ENCODE results near the gene RPP14. TPM values are rescaled to one million over a fixed set of nuclear protein-coding genes. Genes with fewer than 3 reads are reported as not detected.

Gene RPP14
- total RNA-seq, 1 donor from 2014 or later, result 14.2 TPM

DNA sequence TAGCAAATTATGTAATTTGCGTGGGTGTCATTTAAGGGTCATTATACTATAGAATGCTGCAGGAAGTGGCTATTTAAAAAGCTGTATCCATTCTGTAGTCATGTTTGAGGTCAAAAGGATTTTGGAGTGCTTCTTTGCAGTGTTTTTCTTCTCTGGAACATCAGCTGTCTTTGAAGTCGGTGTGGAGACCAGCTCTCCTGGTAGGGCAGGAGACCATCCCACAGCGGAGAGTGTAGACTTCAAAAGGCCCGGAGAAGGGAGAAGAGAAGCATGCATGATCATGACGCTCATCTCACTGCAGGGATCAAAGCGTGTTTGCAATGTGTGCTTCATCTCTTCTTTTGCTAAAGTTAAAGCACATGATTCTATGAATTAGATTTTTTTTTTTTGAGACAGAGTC, 46.6 kb downstream of the RPP14 start:
- Mint-ChIP-seq H3K9me3 (ENCODE audit: low read depth) (no peaks in the 10 kb centered on the region), H3K4me1 (ENCODE audit: low read depth) (peaks cover 23% of the 10 kb centered on the region), H3K27me3 (ENCODE audit: low read depth) (no peaks in the 10 kb centered on the region), H3K36me3 (ENCODE audit: low read depth) (peaks cover 4% of the 10 kb centered on the region), H3K4me3 (ENCODE audit: unreplicated experiment) (no peak overlapping the region), H3K27ac (ENCODE audit: unreplicated experiment) (no peak overlapping the region)
- no peak for TF ChIP-seq CTCF (IDR thresholded peaks at IDR 0.05)
- DNase-seq (ENCODE audit: low spot score), result no peak

DNA sequence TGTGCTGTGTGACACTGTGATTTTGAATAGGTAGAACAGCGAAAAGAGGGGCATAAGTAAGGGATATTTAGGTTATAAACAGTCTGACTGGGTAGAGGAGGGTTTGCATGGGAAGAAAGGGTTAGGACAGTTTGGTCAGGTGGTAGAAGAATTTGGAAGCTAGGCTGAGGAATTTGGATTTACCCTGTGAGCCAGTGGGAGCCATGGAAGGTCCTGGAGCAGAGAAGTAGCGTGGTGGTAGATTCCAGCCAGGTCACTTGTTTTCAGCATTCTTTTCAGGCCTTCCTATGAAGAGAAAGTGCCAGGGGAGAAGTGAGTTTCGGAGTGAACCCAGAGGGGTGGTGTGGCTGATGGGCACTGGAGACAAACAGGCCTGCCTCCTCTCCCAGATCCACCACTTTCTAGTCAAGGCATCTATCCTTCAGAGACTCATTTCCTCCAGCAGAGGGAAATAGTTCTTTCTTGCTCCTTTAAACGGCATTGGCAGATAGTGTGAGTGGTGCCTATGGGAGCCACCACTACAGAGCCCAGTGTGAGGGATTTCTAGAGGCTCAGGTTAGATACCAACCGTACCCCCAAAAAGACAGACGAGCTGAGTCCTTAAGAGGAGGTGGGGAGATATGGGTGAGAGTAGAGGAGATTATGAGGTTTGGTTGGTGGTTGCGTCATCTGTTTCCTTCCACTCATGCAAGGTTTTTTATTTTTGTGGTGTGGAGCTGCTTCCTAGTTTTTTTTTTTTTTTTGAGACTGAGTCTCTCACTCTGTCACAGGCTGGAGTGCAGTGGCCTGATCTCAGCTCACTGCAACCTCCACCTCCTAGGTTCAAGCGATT, 47.9 kb downstream of the RPP14 start:
- Mint-ChIP-seq H3K36me3 (ENCODE audit: low read depth) (peaks cover 4% of the 10 kb centered on the region), H3K27me3 (ENCODE audit: low read depth) (no peaks in the 10 kb centered on the region), H3K4me3 (ENCODE audit: unreplicated experiment) (no peak overlapping the region), H3K9me3 (ENCODE audit: low read depth) (no peaks in the 10 kb centered on the region), H3K27ac (ENCODE audit: unreplicated experiment) (peak overlapping the region; percentile 5), H3K4me1 (ENCODE audit: low read depth) (peaks cover 23% of the 10 kb centered on the region)
- TF ChIP-seq CTCF (IDR thresholded peaks at IDR 0.05), result peak; percentile 22
- DNase-seq (ENCODE audit: low spot score), result no peak

DNA sequence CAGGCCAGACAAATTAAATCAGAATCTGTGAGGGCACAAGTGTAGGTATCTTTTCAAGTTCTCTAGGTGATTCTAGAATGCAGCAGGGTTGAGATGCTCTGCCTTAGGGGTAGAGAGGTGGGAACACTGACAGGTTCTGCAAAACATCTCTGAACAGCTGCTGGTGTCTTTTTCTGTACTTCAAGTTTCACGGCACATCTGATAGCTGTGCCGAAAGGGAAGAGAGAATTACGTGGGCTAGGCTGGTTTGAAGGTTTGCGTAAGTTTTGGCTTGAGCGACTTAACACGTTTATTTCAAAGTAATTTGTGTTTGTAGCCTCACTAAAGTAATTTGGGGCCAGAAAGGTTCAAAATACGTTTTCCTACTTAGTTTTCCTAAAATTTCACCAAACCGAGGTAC, 49.1 kb downstream of the RPP14 start:
- no peak for TF ChIP-seq CTCF (IDR thresholded peaks at IDR 0.05)
- no peak for DNase-seq (ENCODE audit: low spot score)
- H3K9me3 Mint-ChIP-seq (ENCODE audit: low read depth), result no peaks in the 10 kb centered on the region
- H3K4me1 Mint-ChIP-seq (ENCODE audit: low read depth), result peaks cover 19% of the 10 kb centered on the region
- no peaks in the 10 kb centered on the region for H3K27me3 Mint-ChIP-seq (ENCODE audit: low read depth)
- H3K36me3 Mint-ChIP-seq (ENCODE audit: low read depth), result peaks cover 4% of the 10 kb centered on the region
- no peak overlapping the region for H3K27ac Mint-ChIP-seq (ENCODE audit: unreplicated experiment)
- H3K4me3 Mint-ChIP-seq (ENCODE audit: unreplicated experiment), result no peak overlapping the region

DNA sequence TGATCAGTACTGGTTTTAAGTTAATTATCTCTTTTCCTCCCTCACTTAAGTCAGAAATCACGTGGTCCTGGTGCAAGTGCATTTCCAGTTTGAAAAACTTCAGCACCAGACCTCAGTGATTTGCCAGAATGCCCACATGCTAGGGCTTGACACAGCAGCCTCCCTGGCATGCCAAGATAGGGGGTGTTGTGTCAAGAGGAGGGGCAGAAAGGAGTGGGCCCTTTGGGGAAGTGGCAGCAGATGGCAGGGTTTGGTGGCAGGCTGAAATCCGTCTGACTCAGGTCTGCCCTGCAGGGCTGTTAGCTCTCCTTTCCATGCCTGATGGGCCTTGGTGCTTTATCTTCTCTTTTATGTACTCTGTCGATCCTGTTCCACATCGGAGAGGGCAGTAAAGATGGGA, 50.0 kb downstream of the RPP14 start:
- H3K36me3 Mint-ChIP-seq (ENCODE audit: low read depth), result peaks cover 4% of the 10 kb centered on the region
- no peaks in the 10 kb centered on the region for H3K27me3 Mint-ChIP-seq (ENCODE audit: low read depth)
- no peak overlapping the region for H3K27ac Mint-ChIP-seq (ENCODE audit: unreplicated experiment)
- TF ChIP-seq CTCF (IDR thresholded peaks at IDR 0.05), result no peak
- DNase-seq (ENCODE audit: low spot score), result no peak
- peaks cover 11% of the 10 kb centered on the region for H3K4me1 Mint-ChIP-seq (ENCODE audit: low read depth)
- H3K9me3 Mint-ChIP-seq (ENCODE audit: low read depth), result no peaks in the 10 kb centered on the region
- no peak overlapping the region for H3K4me3 Mint-ChIP-seq (ENCODE audit: unreplicated experiment)

GRCh38 chr3:58357402-58357801, 51.4 kb downstream of the RPP14 start:
- H3K4me1 Mint-ChIP-seq (ENCODE audit: low read depth), result peaks cover 16% of the 10 kb centered on the region
- no peaks in the 10 kb centered on the region for H3K27me3 Mint-ChIP-seq (ENCODE audit: low read depth)
- H3K36me3 Mint-ChIP-seq (ENCODE audit: low read depth), result peaks cover 2% of the 10 kb centered on the region
- H3K27ac Mint-ChIP-seq (ENCODE audit: unreplicated experiment), result no peak overlapping the region
- H3K9me3 Mint-ChIP-seq (ENCODE audit: low read depth), result no peaks in the 10 kb centered on the region
- H3K4me3 Mint-ChIP-seq (ENCODE audit: unreplicated experiment), result no peak overlapping the region
- no peak for TF ChIP-seq CTCF (IDR thresholded peaks at IDR 0.05)
- DNase-seq (ENCODE audit: low spot score), result no peak

Data from chondrocyte (in vitro differentiated cells).